Right ventricle myocardium superior (tissue), 1 donor: ENCODE data around the gene COMMD6. TPM values are rescaled to one million over a fixed set of nuclear protein-coding genes. Genes with fewer than 3 reads are reported as not detected.

Experiments used
- ATAC-seq: fragments of 200-7000 bp; cut with Tn5 transposase; one replicate; pipeline ENCODE4 v1.9.1; 2020; ENCODE audit warnings: mild to moderate bottlenecking; ENCODE audit not compliant: poor library complexity
- DNase-seq: peaks from one replicate; pipeline ENCODE4 v3.0.0-alpha.2; 2020
- intact Hi-C: fragments of 100-400 bp; cut with DNase I; formaldehyde crosslinking; loops from one replicate; pipeline ENCODE4 v1.11.2; 2022
- total RNA-seq: library from RNA; stranded (reverse); fragmentation: NEBNext Ultra II Directional; extraction: Animal tissue kit (Norgen Biotek cat#: 25700); gene quantifications from one replicate; pipeline ENCODE4 v1.2.1, GENCODE V29; 2021
- donor health status: DM: no; HTN: yes; CAD: no; lungs with severe emphysema.

The COMMD6 gene
- total RNA-seq, 1 donor from 2014 or later = 116 TPM

DNA sequence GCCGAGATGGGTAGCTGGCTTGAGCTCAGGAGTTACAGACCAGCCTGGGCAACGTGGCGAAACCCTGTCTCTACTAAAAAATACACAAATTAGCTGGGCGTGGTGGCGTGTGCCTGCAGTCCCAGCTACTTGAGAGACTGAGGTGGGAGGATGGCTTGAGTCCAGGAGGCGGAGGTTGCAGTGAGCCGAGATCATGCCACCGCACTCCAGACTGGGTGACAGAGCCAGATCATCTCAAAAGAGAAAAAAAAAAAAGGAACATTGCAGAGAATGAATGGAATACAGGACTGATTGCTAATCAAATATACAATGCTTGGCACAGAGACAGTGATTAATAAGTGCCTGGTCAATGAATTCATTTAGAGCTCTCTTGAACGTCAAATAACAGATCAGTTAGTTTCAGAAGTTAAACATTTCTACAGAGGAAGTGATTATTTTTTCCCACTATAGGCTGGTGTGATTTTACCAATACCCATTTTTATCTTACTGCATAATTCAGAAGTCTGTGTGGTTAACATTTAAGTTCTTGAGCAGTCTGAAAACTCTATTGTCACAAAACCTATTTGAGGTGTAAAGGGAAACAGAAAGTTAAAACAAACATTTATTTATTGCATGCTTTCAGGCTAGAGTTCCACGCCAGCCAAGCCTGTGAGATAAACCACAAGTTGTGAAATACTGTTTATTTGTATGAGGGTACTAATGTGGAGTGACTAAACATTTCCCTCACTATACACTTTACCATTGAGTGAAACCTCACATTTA is 48.0 kb downstream of the COMMD6 start:
- intact Hi-C loops = loop anchor here (10.0 kb wide), 1 partner anchor 165 kb away; no protein-coding TSS in a partner anchor
- ATAC-seq = no peak
- DNase-seq = no peak

DNA sequence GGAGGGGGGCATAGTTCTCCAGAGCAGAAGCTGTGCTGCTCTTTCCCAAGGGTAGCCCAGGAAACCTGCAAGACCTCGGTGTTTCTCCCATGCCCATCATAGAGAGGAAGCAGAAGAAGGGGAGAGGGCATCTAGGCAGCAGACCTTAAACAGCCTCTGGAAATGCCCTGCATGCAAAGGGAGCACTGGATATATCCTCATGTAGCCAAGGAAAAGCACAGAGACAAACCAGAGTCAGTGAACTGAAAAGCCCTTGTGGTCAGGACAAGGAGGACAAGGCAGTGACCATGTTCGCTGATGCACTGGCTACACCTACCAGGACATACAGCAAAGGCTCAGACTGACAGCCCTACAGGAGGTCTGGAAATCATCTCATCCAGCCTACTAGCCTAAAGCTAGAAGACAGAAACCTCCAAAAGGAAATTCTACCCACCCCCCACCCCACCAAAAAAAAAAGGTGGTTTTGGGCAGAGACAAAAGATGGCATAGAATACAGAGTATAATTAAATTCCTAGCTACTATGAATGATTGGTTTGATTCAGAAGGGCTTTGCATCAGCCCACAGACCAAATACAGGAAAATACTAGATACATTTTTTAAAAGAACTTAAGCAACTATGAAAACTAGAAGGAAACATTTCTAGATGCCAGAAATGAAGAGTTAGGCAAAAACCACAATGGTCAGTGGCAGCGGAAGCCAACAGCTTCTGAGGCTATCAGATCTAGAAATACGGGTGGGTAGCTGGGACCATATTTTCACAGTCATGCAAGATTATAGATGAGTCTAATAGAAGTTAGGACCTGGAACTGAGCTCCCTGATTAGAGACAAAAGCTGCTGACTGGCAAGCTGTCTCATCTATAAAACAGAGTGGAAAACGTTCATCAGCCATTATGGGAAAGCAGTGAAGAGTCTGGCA is 51.2 kb downstream of the COMMD6 start:
- DNase-seq (no peak), ATAC-seq (no peak)
- intact Hi-C loops = loop anchor here (10.0 kb wide), 1 partner anchor 162 kb away; no protein-coding TSS in a partner anchor

DNA sequence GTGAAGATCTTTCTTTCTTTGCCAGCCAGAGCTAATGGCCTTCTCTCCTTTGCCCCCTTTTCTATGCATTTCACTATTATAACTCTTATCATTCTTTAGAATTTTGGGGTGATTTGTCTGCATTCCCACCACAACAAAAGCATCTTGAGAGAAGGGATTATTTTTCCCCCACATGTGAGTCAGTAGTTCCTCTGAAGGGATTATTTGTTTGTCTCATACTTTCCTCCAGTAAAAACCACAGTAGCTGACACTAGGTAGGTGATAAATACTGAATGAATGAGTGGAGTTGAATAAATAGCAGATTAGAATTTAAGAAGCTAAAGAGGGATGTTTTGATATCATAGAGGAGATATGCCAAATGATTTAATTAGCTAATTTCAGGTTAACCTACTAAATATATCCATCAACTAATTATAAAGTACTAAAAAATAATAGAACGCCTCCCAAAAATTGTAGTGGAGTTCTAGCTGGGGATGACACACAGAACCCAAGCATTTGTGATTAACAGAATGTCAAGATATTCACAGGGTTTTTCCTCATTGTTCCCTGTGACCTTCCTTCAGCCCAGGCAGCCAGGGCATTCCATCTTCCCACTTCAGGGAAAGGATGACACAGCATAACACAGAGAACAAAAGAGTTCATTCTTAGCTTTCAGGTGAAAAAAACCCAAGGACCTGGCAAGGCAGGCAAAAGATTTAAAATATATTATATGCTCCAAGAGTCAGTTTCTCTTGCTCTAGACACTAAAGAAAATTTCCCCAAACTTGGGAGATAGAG is 52.2 kb downstream of the COMMD6 start:
- intact Hi-C loops = loop anchor here (10.0 kb wide), 1 partner anchor 161 kb away; no protein-coding TSS in a partner anchor
- DNase-seq (no peak), ATAC-seq (no peak)

DNA sequence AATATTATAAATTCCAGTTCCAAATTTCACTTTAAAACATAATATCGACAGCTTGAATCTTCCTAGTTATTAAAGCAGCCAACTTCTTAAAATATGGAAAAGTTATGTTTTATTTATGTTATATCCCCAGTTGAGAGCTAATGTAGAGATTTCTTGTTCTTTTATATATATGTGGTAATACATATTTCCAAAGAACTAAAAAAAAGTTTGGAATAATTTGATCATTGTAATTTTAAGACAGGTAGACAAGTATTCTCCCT is 54.9 kb downstream of the COMMD6 start:
- no peak for DNase-seq
- intact Hi-C loops = loop anchor here (5.0 to 10.0 kb wide), 3 partner anchors 55 to 158 kb away; partner anchors contain the start of gene COMMD6
- ATAC-seq = no peak

DNA sequence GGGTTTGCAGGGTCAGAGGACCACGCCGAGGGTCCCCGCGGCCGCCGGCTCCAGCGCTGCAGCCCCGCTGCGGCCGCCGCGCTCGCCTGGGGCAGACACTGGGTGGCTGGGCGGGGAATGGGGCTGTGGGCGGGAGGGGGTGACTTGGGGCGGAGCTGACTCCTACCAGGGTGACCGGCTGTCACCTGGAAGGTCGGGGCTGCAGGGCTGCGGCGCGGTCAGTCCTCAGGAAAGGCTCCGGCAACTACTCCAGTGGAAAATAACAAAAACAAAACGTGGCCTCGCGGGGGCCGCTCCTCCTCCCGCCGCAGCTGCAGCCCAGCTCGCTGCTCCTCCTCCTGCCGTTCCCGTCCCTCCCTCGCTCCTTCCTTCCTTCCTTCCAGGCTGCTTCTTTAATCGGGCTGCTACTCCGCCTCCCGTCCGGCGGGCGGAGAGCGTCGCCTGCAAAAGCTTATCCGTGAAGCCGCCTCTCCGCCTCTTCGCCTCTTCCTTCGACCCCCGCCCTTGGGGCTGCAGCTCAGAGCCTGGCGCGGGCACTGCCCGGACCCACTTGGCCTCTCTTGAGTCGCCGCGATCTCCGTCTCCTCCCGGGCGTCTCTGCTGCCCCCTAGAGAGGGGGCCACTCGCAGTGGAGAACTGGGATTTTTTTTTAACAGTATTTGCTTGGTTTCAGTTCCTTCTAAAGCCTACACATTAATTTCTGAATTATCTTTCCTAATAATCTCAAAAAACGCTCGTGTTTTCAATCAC is 55.4 kb downstream of the COMMD6 start, which contains the start of gene TBC1D4:
TSS of gene TBC1D4 (minus strand) at position 100 of the 750 bp plus-strand sequence. CDS start 402 bp downstream, outside the sequence.
- intact Hi-C loops = loop anchor here (5.0 to 10.0 kb wide), 3 partner anchors 55 to 157 kb away; partner anchors contain the start of gene COMMD6
- ATAC-seq (peak; percentile 89), DNase-seq (peak; percentile 91)

DNA sequence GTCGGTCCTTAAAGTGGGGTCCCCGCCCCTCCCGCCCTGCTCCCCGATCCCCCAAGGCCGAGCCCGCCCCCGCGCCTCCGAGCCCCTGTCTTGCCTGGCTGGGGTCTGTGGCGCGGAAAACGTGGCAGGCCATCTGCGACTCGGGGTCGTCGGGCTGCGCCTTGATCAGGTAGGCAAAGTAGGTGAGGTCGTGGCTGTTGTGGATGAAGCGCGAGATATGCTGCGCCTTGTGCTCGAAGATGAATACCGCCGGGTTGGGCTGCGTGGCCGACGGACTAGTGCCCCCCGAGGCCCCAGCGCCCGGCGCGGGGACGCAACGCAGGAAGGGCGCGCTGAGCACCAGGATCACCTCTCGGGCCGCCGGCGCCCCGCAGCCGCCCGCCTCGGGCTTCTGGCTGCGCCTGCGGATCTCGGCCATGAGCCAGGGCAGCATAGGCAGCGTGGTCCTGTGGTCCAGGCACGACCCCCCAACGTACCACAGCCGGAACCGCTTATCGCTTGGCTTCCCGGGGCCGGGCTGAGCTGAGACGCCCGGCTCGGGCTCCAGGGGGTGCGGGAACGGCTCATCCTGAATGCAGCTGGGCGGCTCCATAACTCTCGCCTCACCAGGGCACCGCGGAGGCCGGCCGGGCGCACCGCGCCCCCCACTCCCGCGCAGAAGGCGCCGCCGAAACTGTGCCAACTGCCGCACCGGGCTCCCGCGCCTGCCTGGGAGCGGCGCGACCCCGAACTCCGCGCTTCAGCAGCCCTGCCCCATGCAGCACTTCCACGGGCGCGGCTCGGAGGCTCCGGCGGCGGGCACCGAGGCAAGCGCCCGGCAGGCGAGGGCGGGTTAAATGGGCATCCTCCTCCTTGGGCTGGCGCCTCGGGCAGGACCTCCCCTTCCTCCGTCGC is 56.2 kb downstream of the COMMD6 start:
- DNase-seq (peak; percentile 61), ATAC-seq (peak; percentile 60)
- intact Hi-C loops = loop anchor here (5.0 to 10.0 kb wide), 3 partner anchors 56 to 157 kb away; partner anchors contain the start of gene COMMD6

DNA sequence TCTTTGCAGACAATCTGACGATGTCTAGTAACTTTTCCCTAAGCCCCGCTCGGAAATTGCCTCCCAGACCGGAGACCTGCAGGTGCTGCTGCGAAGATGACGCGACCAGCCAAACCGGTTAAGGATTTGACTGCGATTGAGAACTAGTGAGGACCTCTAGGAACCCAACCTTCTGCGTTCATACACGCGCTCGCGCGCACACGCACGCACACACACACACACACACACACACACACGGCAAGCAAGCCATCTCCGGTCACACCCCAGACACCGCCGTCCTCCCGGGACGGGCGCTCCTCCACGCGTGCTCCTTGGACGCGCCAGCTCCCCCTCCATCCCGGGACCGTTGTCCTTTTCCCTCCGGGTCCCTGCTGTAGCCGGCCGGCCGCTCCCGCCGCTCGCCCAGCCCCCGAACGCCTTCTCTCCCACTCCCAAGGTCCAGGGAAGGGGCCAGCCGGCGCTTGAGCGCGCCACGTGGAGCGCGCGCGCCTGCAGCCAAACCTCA is 56.9 kb downstream of the COMMD6 start:
- ATAC-seq (peak; percentile 39), DNase-seq (peak; percentile 63)
- intact Hi-C loops = loop anchor here (5.0 to 10.0 kb wide), 3 partner anchors 57 to 156 kb away; partner anchors contain the start of gene COMMD6

DNA sequence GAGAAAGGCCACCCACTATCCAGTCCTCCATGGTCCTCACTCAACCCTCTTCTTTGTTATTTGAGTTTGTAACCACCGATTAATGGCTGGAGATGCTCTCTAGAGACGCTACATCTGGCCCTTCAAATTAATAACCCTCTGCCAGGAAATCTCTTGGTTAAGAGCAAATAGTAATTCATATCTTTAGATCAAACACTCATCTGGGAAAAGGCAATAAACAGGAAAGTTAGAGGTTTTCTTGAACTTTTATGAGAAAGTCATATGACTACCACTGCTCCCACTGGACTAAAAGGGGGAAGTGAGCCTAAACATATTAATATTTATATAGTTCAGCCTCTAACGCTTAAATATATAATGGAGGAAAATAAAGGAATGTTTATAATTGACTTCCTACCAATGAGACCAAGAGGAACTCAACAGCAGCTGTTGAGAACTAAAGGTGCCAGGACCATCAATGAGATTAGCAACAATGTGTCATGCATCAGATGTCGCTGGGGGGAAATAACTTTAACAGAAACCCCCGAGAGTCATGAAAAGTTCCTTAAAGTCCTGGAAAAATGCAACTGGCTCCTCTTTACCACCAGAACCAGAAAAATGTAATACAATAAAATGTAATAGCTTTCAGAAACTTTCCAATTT is 58.4 kb downstream of the COMMD6 start:
- DNase-seq (no peak), ATAC-seq (no peak)
- intact Hi-C loops = no loop called here

DNA sequence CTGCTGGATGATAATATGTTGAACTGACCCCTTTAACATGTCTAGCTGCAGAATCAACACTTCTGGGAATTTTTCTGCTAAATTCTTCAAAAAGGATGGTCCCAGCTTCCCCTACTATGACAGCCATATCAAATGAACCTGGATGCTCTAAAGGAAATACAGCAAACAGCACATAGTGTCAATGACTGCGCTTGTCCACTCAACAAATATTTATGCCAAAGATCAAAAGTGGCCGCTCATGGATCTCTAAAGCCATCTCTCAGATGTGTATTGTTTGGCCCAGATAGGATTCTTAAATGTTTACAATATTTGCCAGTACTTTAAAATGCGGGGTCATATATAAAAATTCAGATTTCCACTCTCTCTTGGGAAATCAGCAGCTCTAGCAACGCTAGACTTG is 59.0 kb downstream of the COMMD6 start:
- ATAC-seq = no peak
- intact Hi-C loops = no loop called here
- no peak for DNase-seq

Other genes with a start within 250 kb of the COMMD6 start
- 107 TPM for gene TBC1D4, start 55.7 kb downstream of the COMMD6 start, total RNA-seq
- 19.5 TPM for gene UCHL3, start 11.9 kb upstream of the COMMD6 start, total RNA-seq
- 440 TPM for gene LMO7, start 98.5 kb upstream of the COMMD6 start, total RNA-seq